ENCODE results near the gene DENND6B. TPM values are rescaled to one million over a fixed set of nuclear protein-coding genes. Genes with fewer than 3 reads are reported as not detected.

DENND6B gene
- total RNA-seq, 6 donors from 2014 or later, result 9.5 to 24.1 (median 12.7) TPM

DNA sequence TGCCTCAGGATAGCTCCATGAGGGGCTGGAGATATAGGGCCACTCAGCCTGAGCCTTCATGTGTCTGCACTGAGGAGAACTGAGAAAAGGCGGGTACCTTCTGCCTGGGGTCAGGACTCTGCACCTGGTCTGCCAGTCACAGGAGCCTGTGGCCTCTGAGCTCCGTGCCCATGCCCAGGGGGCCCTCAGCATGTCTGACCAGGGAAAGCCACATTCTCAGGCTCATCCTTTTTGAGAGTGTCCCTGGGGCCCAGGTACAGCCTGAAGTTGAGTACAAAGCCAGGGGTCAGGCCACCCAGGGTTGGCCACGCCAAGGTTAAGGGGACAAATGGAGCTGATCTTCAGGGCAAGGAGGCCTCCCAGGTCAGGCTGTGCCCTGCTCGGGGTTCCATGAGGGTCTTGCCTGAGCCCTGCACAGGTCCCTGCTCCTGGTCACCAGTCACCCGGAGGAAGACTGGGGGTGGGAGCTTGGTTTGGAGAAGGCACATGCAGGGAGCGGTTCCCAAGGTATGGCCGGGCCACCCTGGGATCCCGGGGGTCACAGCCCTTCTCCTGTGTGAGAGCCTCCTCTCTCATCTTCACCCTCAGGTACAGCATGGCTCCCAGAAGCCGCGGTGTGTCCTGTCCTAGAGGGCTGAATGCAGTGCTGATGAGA is 6.0 kb downstream of the DENND6B start:
- no peaks in the 10 kb centered on the region for H3K36me3 ChIP-seq
- WGBS, 2 donors, result 83 to 94% methylated on average over 8 to 9 of the region's 10 CpGs
- H3K4me1 ChIP-seq, result peaks cover 0 to 2% (median 1%) of the 10 kb centered on the region in 4 donors
- ATAC-seq (ENCODE audit: low FRiP score in 2 of 2), result no peak
- DNase-seq, result peak in 1 of 2 donors; percentile 57
- no peak overlapping the region for H3K4me3 ChIP-seq
- TF ChIP-seq POLR2A (IDR thresholded peaks at IDR 0.05), result no peak
- TF ChIP-seq, protein P1, sequence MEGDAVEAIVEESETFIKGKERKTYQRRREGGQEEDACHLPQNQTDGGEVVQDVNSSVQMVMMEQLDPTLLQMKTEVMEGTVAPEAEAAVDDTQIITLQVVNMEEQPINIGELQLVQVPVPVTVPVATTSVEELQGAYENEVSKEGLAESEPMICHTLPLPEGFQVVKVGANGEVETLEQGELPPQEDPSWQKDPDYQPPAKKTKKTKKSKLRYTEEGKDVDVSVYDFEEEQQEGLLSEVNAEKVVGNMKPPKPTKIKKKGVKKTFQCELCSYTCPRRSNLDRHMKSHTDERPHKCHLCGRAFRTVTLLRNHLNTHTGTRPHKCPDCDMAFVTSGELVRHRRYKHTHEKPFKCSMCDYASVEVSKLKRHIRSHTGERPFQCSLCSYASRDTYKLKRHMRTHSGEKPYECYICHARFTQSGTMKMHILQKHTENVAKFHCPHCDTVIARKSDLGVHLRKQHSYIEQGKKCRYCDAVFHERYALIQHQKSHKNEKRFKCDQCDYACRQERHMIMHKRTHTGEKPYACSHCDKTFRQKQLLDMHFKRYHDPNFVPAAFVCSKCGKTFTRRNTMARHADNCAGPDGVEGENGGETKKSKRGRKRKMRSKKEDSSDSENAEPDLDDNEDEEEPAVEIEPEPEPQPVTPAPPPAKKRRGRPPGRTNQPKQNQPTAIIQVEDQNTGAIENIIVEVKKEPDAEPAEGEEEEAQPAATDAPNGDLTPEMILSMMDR (IDR thresholded peaks at IDR 0.05), result no peak
- no peak for TF ChIP-seq EP300 (IDR thresholded peaks at IDR 0.05)
- no peak for TF ChIP-seq POLR2AphosphoS5 (IDR thresholded peaks at IDR 0.05)
- no peaks in the 10 kb centered on the region for H3K27me3 ChIP-seq
- no peaks in the 10 kb centered on the region for H3K9me3 ChIP-seq
- no peak overlapping the region for H3K27ac ChIP-seq

DNA sequence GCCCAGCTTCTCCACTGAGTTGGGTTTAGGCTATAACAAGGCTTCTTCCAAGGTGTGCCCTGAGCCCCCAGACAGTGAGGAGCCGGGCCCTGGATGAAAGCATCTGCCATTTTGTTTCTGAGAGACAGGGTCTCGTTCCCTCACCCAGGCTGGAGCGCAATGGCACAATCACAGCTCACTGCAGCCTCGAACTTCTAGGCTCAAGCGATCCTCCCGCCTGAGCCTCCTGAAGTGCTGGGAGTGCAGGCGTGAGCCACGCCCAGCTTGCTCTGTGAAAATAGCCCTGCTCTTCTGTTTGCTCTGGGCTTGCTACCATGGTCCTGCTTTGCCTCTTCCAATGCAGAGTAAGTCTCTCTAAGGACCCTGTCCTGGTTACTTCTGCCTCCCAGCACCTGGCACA is 6.7 kb downstream of the DENND6B start:
- Histone ChIP-seq H3K36me3 (no peaks in the 10 kb centered on the region), H3K9me3 (no peaks in the 10 kb centered on the region), H3K27ac (no peak overlapping the region), H3K4me1 (peaks cover 0 to 4% (median under 1%) of the 10 kb centered on the region in 4 donors), H3K27me3 (no peaks in the 10 kb centered on the region), H3K4me3 (no peak overlapping the region)
- ATAC-seq (ENCODE audit: low FRiP score in 2 of 2), result no peak
- TF ChIP-seq POLR2AphosphoS5 (IDR thresholded peaks at IDR 0.05) (no peak), POLR2A (IDR thresholded peaks at IDR 0.05) (no peak), EP300 (IDR thresholded peaks at IDR 0.05) (no peak)
- TF ChIP-seq, protein P1 (IDR thresholded peaks at IDR 0.05), result no peak
- 87 to 100% methylated on average over 4 to 7 of the region's 8 CpGs for WGBS, 2 donors
- no peak for DNase-seq

DNA sequence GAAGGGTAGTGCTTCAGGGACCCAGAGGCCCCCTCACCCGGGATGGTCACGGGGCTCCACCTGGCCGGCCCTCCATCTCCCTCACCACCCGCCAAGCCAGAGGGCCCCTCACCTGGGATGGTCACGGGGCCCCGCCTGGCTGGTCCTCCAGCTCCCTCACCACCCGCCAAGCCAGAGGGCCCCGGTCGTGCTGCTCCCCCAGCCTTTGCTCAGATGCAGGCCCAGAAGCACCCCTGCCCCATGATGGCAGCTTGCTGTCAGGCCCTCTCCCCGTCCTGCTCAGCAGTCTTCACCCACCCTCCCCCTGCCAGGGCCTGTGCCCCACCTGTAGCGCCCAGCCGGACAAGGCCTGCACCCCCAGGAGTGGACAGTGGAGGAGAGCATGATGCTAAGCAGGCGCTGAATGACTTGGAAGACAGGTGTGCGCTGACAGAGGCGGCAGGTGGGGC is 7.3 kb downstream of the DENND6B start:
- H3K36me3 ChIP-seq, result no peaks in the 10 kb centered on the region
- no peaks in the 10 kb centered on the region for H3K27me3 ChIP-seq
- DNase-seq, result peak in 1 of 2 donors; percentile 79
- ATAC-seq (ENCODE audit: low FRiP score in 2 of 2), result no peak
- TF ChIP-seq, protein P1 (IDR thresholded peaks at IDR 0.05), result no peak
- TF ChIP-seq EP300 (IDR thresholded peaks at IDR 0.05), result no peak
- H3K4me3 ChIP-seq, result no peak overlapping the region
- H3K27ac ChIP-seq, result no peak overlapping the region
- H3K4me1 ChIP-seq, result peaks cover 5 to 10% (median 6%) of the 10 kb centered on the region in 4 donors
- 89 to 93% methylated on average over 8 to 15 of the region's 15 CpGs for WGBS, 2 donors
- no peaks in the 10 kb centered on the region for H3K9me3 ChIP-seq

DNA sequence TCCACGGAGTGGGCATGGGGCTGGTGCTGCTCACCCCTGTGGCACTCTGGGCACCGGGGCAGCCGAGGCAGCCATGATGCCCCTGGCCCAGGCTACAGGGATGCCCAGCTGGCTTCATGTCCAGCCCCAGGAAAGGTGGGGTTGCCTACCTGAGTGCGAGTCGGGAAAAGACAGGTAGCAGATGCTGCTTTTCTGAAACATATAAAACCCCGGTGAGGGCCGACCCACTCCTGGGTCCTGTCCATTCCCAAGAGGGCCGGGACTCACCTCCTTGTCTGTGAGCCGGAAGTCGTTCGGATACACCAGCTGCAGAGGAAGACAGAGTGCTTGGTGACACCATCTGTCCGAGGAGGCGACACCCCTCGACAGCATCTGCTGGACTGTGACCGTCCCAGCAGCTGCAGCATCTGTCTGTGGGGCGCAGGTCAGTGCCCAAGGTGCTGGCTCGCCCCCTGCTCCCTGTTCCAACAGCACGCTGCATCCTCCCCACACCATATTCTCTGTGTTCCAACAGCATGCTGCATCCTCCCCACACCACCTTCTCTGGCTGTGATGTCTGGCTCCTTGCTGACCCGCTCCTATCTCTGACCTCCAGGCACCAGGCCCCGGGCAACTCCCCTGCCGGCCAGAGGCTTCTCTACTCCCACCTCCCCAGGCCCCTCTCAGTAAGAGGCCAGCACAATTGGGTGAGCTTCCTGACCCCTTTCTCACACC is 8.0 kb downstream of the DENND6B start:
- WGBS, 2 donors, result 83 to 88% methylated on average over 12 to 21 of the region's 21 CpGs
- no peak overlapping the region for H3K27ac ChIP-seq
- TF ChIP-seq POLR2AphosphoS5 (IDR thresholded peaks at IDR 0.05), result no peak
- TF ChIP-seq, protein P1 (IDR thresholded peaks at IDR 0.05), result no peak
- TF ChIP-seq POLR2A (IDR thresholded peaks at IDR 0.05), result no peak
- no peak for TF ChIP-seq EP300 (IDR thresholded peaks at IDR 0.05)
- peak in 1 of 2 donors; percentile 74 for DNase-seq
- peaks cover 11 to 17% (median 13%) of the 10 kb centered on the region in 4 donors for H3K4me1 ChIP-seq
- H3K36me3 ChIP-seq, result no peaks in the 10 kb centered on the region
- no peak overlapping the region for H3K4me3 ChIP-seq
- H3K9me3 ChIP-seq, result no peaks in the 10 kb centered on the region
- no peak for ATAC-seq (ENCODE audit: low FRiP score in 2 of 2)
- no peaks in the 10 kb centered on the region for H3K27me3 ChIP-seq
